Endodermal cell (in vitro differentiated cells): ENCODE results near the gene INKA2. TPM values are rescaled to one million over a fixed set of nuclear protein-coding genes. Genes with fewer than 3 reads are reported as not detected.
A peak's percentile ranks its signal among the peaks of the same experiment; 100 is the strongest.

Experiments
- DNase-seq: peaks from one replicate; pipeline ENCODE4 v3.0.0-alpha.2; 2017
- H3K27ac ChIP-seq: 2 replicates; pipeline ENCODE4 v1.5.1; 2013; ENCODE audit warnings: mild to moderate bottlenecking, low read depth, low read length, moderate library complexity
- H3K27me3 ChIP-seq: 2 replicates; pipeline ENCODE4 v1.6.1; 2013; ENCODE audit warnings: mild to moderate bottlenecking, low read length, moderate library complexity; ENCODE audit not compliant: insufficient read depth, control insufficient read depth, poor library complexity, severe bottlenecking
- H3K36me3 ChIP-seq: 2 replicates; pipeline ENCODE4 v1.7.0; 2013; ENCODE audit warnings: mild to moderate bottlenecking, low read length, moderate library complexity; ENCODE audit not compliant: control insufficient read depth, insufficient read depth
- H3K4me1 ChIP-seq: one replicate; pipeline ENCODE4 v1.7.0; 2013; ENCODE audit warnings: low read length; ENCODE audit not compliant: control insufficient read depth, insufficient read depth
- H3K4me3 ChIP-seq: 2 replicates; pipeline ENCODE4 v1.5.1; 2013; ENCODE audit warnings: mild to moderate bottlenecking, low read length, moderate library complexity
- H3K9ac ChIP-seq: 2 replicates; pipeline ENCODE4 v1.6.1; 2013; ENCODE audit warnings: mild to moderate bottlenecking, low read length, moderate library complexity; ENCODE audit not compliant: poor library complexity, severe bottlenecking; ENCODE audit errors: extremely low read depth
- H3K9me3 ChIP-seq: 2 replicates; pipeline ENCODE4 v1.6.1; 2013; ENCODE audit warnings: mild to moderate bottlenecking, low read length, moderate library complexity; ENCODE audit not compliant: control insufficient read depth
- H3K27ac Mint-ChIP-seq: 2 replicates; pipeline ENCODE4 v1.8.0; 2020; ENCODE audit warnings: mixed read lengths
- H3K27me3 Mint-ChIP-seq: 2 replicates; pipeline ENCODE4 v1.8.0; 2021; ENCODE audit warnings: mild to moderate bottlenecking, mixed read lengths; ENCODE audit not compliant: insufficient read depth
- H3K36me3 Mint-ChIP-seq: 2 replicates; pipeline ENCODE4 v1.8.0; 2020; ENCODE audit warnings: low read depth, mixed read lengths
- H3K4me1 Mint-ChIP-seq: 2 replicates; pipeline ENCODE4 v1.8.0; 2020; ENCODE audit warnings: mixed read lengths
- H3K4me3 Mint-ChIP-seq: 2 replicates; pipeline ENCODE4 v1.8.0; 2020; ENCODE audit warnings: mild to moderate bottlenecking, moderate library complexity, mixed read lengths
- H3K9me3 Mint-ChIP-seq: 2 replicates; pipeline ENCODE4 v1.8.0; 2020; ENCODE audit warnings: mild to moderate bottlenecking, mixed read lengths
- WGBS, 2 experiments: methylation state at CpG; one replicate each; pipeline versions ENCODE4 v1.1.5 to v1.1.7; 2013; ENCODE audit warnings: missing lambda C conversion rate in 2 of 2, mixed read lengths in 1 of 2; ENCODE audit not compliant: insufficient coverage in 1 of 2, insufficient read length in 1 of 2; 5-methylcytosine and 5-hydroxymethylcytosine counted together
- total RNA-seq, 2 donors: library from RNA; stranded (reverse); fragmentation: NEBNext Ultra II Directional in 1 of 2; extraction: Animal tissue kit (Norgen Biotek cat#: 25700) in 1 of 2; gene quantifications; 2 replicates in 1 of 2; 3 replicates in 1 of 2; pipeline ENCODE4 v1.2.1, GENCODE V29; 2021
- TF ChIP-seq, protein P1 (sequence below): fragments of 200-600 bp; sonication (generic); conservative IDR thresholded peaks from 2 replicates; pipeline ENCODE4 v1.5.0; 2021; ENCODE audit warnings: antibody characterized with exemption, mild to moderate bottlenecking

Gene INKA2
- total RNA-seq, 2 donors from 2014 or later: 1.4 to 1.9 TPM

GRCh38 chr1:111723871-111724270, 15.3 kb downstream of the INKA2 start:
- no peaks in the 10 kb centered on the region for H3K27me3 Mint-ChIP-seq
- no peaks in the 10 kb centered on the region for H3K9me3 Mint-ChIP-seq
- H3K27me3 ChIP-seq: no peaks in the 10 kb centered on the region
- H3K27ac ChIP-seq: no peak overlapping the region
- TF ChIP-seq, protein P1, sequence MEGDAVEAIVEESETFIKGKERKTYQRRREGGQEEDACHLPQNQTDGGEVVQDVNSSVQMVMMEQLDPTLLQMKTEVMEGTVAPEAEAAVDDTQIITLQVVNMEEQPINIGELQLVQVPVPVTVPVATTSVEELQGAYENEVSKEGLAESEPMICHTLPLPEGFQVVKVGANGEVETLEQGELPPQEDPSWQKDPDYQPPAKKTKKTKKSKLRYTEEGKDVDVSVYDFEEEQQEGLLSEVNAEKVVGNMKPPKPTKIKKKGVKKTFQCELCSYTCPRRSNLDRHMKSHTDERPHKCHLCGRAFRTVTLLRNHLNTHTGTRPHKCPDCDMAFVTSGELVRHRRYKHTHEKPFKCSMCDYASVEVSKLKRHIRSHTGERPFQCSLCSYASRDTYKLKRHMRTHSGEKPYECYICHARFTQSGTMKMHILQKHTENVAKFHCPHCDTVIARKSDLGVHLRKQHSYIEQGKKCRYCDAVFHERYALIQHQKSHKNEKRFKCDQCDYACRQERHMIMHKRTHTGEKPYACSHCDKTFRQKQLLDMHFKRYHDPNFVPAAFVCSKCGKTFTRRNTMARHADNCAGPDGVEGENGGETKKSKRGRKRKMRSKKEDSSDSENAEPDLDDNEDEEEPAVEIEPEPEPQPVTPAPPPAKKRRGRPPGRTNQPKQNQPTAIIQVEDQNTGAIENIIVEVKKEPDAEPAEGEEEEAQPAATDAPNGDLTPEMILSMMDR: no peak
- no peak overlapping the region for H3K4me3 ChIP-seq
- H3K4me1 Mint-ChIP-seq: peaks cover 13% of the 10 kb centered on the region
- no peaks in the 10 kb centered on the region for H3K36me3 Mint-ChIP-seq
- no peaks in the 10 kb centered on the region for H3K36me3 ChIP-seq
- no peak for DNase-seq
- peaks cover 5% of the 10 kb centered on the region for H3K4me1 ChIP-seq
- H3K27ac Mint-ChIP-seq: no peak overlapping the region
- H3K9ac ChIP-seq: no peak overlapping the region
- H3K9me3 ChIP-seq: no peaks in the 10 kb centered on the region
- no peak overlapping the region for H3K4me3 Mint-ChIP-seq
- WGBS, 2 experiments: 80 to 94% methylated on average over 1 of the region's 1 CpG

DNA sequence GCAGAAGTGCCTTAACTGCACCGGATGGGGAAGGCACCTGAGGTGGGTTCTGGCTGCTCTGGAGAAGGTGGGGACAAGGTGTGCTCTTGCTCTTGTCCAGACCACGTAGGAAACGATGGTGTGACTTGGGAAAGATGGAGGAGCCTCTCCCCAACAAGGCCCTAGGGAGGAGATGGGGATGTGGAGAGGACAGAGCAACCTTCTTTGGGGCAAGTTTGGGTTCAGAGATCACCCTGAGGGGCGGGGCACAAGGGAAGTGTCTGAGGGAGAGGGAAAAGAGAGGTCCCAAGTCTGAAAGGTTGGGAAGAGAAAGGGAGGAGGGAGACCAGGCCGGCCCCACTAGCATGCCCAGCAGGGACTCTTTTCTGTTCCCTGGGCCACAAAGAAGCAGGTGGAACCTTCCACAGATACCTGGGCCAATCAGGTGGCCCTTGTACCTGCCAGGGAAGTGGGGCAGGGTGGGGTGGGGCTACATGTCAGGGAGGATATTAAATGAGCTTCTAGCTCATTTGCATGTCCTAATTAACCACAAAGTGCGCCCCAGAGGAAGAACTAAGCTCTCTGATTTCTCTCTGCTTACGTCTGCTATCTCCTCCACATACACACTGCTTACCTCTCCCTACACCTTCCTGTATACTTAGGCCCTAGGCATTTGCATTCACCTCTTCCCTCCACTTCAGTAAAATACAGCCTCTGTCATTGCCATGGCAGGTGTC, 15.9 kb downstream of the INKA2 start:
- no peaks in the 10 kb centered on the region for H3K9me3 Mint-ChIP-seq
- Histone ChIP-seq H3K27ac (no peak overlapping the region), H3K9me3 (no peaks in the 10 kb centered on the region), H3K36me3 (no peaks in the 10 kb centered on the region), H3K9ac (no peak overlapping the region), H3K27me3 (no peaks in the 10 kb centered on the region), H3K4me3 (no peak overlapping the region), H3K4me1 (peaks cover 5% of the 10 kb centered on the region)
- no peak overlapping the region for H3K4me3 Mint-ChIP-seq
- TF ChIP-seq, protein P1: no peak
- H3K36me3 Mint-ChIP-seq: no peaks in the 10 kb centered on the region
- H3K27ac Mint-ChIP-seq: no peak overlapping the region
- peaks cover 13% of the 10 kb centered on the region for H3K4me1 Mint-ChIP-seq
- peak; percentile 38 for DNase-seq
- WGBS, 2 experiments: 85 to 90% methylated on average over 5 to 7 of the region's 7 CpGs
- no peaks in the 10 kb centered on the region for H3K27me3 Mint-ChIP-seq

DNA sequence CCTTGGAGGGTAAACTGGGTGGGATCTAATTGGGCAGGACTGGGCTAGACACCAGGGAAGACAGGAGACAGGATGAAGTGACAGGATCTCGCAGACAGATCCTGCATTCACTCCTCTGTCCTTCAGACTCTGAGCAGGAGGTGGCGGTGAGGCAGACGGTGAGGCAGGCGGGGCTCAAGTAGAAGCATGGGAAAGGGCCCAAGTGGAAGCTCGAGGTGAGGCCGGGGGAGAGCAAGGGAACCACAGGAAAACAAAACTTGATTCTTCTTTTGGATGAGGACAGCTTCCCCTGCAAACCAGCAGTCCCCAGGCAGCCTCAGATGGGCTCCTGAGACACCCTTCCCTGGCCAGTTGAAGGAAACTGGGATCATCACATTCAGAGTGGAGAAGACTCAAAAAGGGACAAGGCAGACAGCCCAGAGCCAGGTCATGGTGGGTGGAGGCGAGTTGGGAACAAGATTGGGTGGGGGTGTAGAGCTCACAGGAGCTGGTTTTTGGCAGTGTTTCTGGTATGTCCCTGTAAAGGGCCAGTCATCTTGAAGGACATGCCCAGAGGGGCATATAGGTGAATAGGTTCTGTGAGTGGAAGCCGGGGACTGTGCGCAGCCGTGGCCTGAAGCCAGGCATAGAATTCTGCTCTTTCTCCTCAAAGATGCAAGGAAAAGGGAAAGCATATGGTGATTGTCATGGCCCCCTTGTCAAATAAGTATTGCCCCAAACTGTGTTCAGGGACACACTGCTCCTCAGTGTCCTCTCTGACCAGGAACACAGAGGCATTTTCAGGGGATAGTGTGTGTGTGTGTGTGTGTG, 18.0 kb downstream of the INKA2 start:
- WGBS, 2 experiments: 81 to 89% methylated on average over 6 to 10 of the region's 10 CpGs
- Mint-ChIP-seq H3K4me1 (peaks cover 21% of the 10 kb centered on the region), H3K27ac (peak overlapping the region; percentile 31)

More for the DNA sequence above, 18.0 kb downstream of the INKA2 start:
- Mint-ChIP-seq H3K9me3 (no peaks in the 10 kb centered on the region), H3K36me3 (peaks cover 3% of the 10 kb centered on the region), H3K4me3 (no peak overlapping the region), H3K27me3 (no peaks in the 10 kb centered on the region)
- Histone ChIP-seq H3K9ac (no peak overlapping the region), H3K27me3 (no peaks in the 10 kb centered on the region), H3K4me3 (no peak overlapping the region), H3K27ac (no peak overlapping the region), H3K4me1 (peaks cover 5% of the 10 kb centered on the region), H3K36me3 (no peaks in the 10 kb centered on the region), H3K9me3 (no peaks in the 10 kb centered on the region)
- TF ChIP-seq, protein P1: no peak
- peak; percentile 37 for DNase-seq
